ENCODE measurements around the gene ZNF892.

DNA sequence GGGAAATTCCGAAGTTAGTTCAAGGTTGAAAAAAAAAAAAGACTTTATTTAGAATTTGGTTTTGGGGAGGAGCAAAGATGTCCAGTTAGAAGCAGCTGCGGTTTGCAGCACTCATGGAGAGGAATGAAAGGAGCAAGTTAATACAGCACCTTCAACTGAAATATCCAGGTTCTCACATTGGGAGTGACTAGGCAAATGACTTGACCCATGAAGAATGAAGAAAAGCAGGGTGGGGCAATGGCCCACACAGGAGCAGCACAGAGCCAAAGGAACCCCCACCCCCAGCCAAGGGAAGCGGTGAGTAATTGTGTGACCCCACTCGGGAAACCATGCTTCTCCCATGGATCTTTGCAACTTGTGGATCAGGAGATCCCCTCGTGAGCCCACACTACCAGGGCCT, 32.8 kb downstream of the ZNF892 start:
- TF ChIP-seq, protein P1, sequence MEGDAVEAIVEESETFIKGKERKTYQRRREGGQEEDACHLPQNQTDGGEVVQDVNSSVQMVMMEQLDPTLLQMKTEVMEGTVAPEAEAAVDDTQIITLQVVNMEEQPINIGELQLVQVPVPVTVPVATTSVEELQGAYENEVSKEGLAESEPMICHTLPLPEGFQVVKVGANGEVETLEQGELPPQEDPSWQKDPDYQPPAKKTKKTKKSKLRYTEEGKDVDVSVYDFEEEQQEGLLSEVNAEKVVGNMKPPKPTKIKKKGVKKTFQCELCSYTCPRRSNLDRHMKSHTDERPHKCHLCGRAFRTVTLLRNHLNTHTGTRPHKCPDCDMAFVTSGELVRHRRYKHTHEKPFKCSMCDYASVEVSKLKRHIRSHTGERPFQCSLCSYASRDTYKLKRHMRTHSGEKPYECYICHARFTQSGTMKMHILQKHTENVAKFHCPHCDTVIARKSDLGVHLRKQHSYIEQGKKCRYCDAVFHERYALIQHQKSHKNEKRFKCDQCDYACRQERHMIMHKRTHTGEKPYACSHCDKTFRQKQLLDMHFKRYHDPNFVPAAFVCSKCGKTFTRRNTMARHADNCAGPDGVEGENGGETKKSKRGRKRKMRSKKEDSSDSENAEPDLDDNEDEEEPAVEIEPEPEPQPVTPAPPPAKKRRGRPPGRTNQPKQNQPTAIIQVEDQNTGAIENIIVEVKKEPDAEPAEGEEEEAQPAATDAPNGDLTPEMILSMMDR (IDR thresholded peaks at IDR 0.05), result no peak
- TF ChIP-seq POLR2AphosphoS5 (IDR thresholded peaks at IDR 0.05; ENCODE audit: insufficient read depth in 1 of 2, low read depth in 1 of 2), result no peak
